ENCODE results near the gene HDAC4.

- TF ChIP-seq CTCF (IDR thresholded peaks at IDR 0.05) (no peak), EP300 (IDR thresholded peaks at IDR 0.05) (no peak), POLR2A (IDR thresholded peaks at IDR 0.05) (no peak)
Measured at GRCh38 chr2:239198221-239198620, 202.6 kb downstream of the HDAC4 start.
